ENCODE measurements around the gene DCD. TPM values are rescaled to one million over a fixed set of nuclear protein-coding genes. Genes with fewer than 3 reads are reported as not detected.

Gene DCD
- total RNA-seq, 1 experiment from 2014 or later: not detected

DNA sequence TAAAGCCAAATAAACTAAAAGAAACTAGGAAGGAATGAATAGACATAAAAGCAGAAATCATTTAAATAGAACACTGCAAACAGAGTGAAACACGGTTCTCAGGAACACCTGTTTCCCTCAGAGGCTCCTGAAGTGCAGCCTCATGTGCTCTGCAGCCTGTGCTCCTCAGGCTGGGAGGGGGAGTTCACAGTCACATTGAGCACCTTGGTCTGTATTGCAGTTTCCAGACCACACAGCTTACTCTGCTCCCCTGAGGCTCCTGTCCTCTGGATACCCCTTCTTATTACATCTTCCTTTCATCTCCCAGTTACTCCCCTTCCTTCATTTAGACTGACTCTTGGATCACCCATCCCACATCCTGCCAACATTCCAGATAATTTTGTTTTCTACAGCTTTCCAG, 49.7 kb upstream of the DCD start:
- no peak overlapping the region for H4K91ac ChIP-seq (ENCODE audit: insufficient read length, low read depth, low read length)
- no peaks in the 10 kb centered on the region; a peak in 1 of 7 replicates for H3K36me3 Mint-ChIP-seq (ENCODE audit: insufficient read depth in 1 of 3, low read depth in 3 of 3)
- H3K14ac ChIP-seq (ENCODE audit: insufficient read depth, low read length): no peak overlapping the region

More for the DNA sequence above, 49.7 kb upstream of the DCD start:
- Histone ChIP-seq H2AK5ac (ENCODE audit: insufficient read length, low read length) (no peak overlapping the region), H3K27me3 (ENCODE audit: insufficient read depth, low read length) (no peaks in the 10 kb centered on the region), H3K9me3 (ENCODE audit: control insufficient read depth, low read depth, low read length) (no peaks in the 10 kb centered on the region), H2BK5ac (ENCODE audit: insufficient read length, low read length) (no peak overlapping the region), H3K79me1 (ENCODE audit: insufficient read depth, low read depth, low read length, poor library complexity, severe bottlenecking) (no peaks in the 10 kb centered on the region), H4K20me1 (ENCODE audit: control insufficient read depth, insufficient read depth, insufficient read length) (no peaks in the 10 kb centered on the region), H4K8ac (replicated peaks; ENCODE audit: insufficient read length, low read depth, low read length) (no peak overlapping the region), H2BK15ac (ENCODE audit: low read depth, low read length) (no peak overlapping the region), H3K4me2 (ENCODE audit: insufficient read depth, insufficient read length, low read length) (no peak overlapping the region), H3K18ac (ENCODE audit: insufficient read length, low read depth, low read length) (no peak overlapping the region), H2AFZ (ENCODE audit: low read length) (no peak overlapping the region), H3K23me2 (ENCODE audit: insufficient read length, low read depth, low read length, poor library complexity, severe bottlenecking) (no peaks in the 10 kb centered on the region), H3T11ph (ENCODE audit: low read length) (no peak overlapping the region), H3K79me2 (ENCODE audit: insufficient read depth, low read length) (no peaks in the 10 kb centered on the region), H2BK120ac (ENCODE audit: low read depth, low read length, poor library complexity, severe bottlenecking) (no peak overlapping the region), H3K4ac (ENCODE audit: low read depth, low read length) (no peak overlapping the region), H4K5ac (ENCODE audit: insufficient read length, low read depth, low read length) (no peak overlapping the region), H3K27ac (ENCODE audit: insufficient read length, low read depth, low read length) (no peak overlapping the region), H3K56ac (ENCODE audit: insufficient read length, low read depth, low read length) (no peak overlapping the region), H2BK12ac (ENCODE audit: insufficient read length, low read depth, low read length) (no peak overlapping the region), H3K23ac (ENCODE audit: insufficient read length, low read depth, low read length) (no peak overlapping the region), H3K4me1 (ENCODE audit: insufficient read depth, low read length) (no peaks in the 10 kb centered on the region), H2BK20ac (ENCODE audit: low read depth, low read length, poor library complexity, severe bottlenecking) (no peak overlapping the region), H3K9ac (ENCODE audit: extremely low read depth, insufficient read length, low read length) (no peak overlapping the region)
- no CpG with 5 or more reads among the region's 1 CpG for WGBS (ENCODE audit: extremely low coverage, insufficient read length, low lambda C conversion rate)
- no peak overlapping the region for H3K27ac Mint-ChIP-seq
- H3K9me3 Mint-ChIP-seq: no peaks in the 10 kb centered on the region
- peaks cover 16 to 22% of the 10 kb centered on the region in 2 experiments for H3K4me1 Mint-ChIP-seq
- H3K4me3 Mint-ChIP-seq: no peak overlapping the region
- TF ChIP-seq, protein P1, sequence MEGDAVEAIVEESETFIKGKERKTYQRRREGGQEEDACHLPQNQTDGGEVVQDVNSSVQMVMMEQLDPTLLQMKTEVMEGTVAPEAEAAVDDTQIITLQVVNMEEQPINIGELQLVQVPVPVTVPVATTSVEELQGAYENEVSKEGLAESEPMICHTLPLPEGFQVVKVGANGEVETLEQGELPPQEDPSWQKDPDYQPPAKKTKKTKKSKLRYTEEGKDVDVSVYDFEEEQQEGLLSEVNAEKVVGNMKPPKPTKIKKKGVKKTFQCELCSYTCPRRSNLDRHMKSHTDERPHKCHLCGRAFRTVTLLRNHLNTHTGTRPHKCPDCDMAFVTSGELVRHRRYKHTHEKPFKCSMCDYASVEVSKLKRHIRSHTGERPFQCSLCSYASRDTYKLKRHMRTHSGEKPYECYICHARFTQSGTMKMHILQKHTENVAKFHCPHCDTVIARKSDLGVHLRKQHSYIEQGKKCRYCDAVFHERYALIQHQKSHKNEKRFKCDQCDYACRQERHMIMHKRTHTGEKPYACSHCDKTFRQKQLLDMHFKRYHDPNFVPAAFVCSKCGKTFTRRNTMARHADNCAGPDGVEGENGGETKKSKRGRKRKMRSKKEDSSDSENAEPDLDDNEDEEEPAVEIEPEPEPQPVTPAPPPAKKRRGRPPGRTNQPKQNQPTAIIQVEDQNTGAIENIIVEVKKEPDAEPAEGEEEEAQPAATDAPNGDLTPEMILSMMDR (conservative IDR thresholded peaks at IDR 0.05): no peak
- DNase-seq: no peak
- H3K27me3 Mint-ChIP-seq (ENCODE audit: low read depth): no peaks in the 10 kb centered on the region; the same call in 1 of the 2 replicates
